Measurements from ENCODE around the gene MCCC1.
"Not testable (repeated sequence)": the region's sequence is repeated elsewhere in the genome, so short reads cannot be mapped to it uniquely, and the experiment has no call there.

Gene MCCC1

GRCh38 chr3:183101040-183101439 is 1.7 kb upstream of the MCCC1 start:
- not testable (repeated sequence) for DNase-seq

- DNase-seq: no peak
Measured at GRCh38 chr3:183100376-183100775, 1.1 kb upstream of the MCCC1 start.

GRCh38 chr3:183099838-183100204 is 525 bp upstream of the MCCC1 start:
- DNase-seq: no peak

DNA sequence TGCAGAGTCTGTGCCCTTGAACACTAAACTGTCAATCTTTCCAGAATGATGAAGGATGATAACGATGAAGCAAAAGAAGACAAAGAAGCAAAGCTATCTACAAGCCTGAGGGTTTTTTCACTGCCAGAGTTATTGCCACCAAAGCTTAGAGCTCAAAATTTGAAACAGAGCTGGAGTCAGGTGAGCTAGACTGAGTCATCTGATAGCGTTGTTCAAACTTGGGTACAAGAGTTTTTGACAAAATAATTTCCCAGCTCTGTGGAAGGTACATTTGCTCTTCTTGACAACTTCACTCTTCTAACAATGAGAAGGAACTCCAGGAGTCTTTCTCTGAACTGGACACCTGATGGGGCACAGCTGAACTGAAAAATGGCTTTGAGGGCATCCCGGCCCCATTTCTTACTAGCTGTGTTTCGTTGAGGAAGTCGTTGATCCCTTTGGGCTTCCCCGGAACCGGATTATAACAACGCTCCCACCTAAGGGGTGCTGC is 715 bp downstream of the MCCC1 start:
- no peak for DNase-seq

- DNase-seq: no peak
Measured at GRCh38 chr3:183094711-183095110, 4.6 kb downstream of the MCCC1 start.

GRCh38 chr3:183092256-183092655 is 7.0 kb downstream of the MCCC1 start:
- DNase-seq: no peak

- DNase-seq: no peak
Measured at GRCh38 chr3:183087184-183087583, 12.1 kb downstream of the MCCC1 start.

DNA sequence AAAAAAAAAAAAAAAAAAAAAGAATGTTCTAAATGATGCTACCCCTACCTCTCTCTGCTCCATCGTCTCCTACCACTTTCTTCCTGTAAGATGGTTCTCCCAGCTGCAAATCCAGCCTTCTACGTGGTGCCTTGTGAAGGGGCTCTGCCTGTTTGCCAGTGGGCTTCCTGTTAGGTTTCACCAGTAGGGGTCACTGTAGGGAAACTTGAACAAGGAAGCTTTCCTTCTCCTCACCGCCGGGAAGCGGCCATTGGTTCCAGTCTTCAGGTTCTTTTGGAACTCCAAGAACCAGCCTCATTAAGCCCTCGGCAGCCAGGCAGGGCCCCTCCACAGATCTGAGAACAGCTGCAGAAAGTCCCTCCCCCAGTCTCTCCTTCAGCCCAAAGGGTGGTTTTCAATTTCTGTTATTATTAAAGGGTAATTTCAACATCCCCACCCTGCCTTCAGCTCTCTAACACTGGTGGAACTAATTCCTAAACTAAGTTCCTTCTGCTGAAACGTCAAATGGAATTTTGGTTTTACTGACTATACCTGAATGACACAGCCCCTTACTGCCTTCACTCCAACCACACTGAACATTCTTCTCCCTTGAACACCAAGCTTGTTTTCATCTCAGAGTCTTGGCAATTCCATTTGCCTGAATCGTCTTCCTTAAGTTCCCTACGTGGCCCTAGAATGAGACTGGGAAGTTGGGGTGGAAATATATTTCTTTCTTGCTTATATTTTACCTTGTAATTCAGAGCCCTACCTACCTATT is 13.5 kb downstream of the MCCC1 start:
- no peak for DNase-seq

GRCh38 chr3:183082355-183082915 is 16.9 kb downstream of the MCCC1 start:
- no peak for DNase-seq

DNA sequence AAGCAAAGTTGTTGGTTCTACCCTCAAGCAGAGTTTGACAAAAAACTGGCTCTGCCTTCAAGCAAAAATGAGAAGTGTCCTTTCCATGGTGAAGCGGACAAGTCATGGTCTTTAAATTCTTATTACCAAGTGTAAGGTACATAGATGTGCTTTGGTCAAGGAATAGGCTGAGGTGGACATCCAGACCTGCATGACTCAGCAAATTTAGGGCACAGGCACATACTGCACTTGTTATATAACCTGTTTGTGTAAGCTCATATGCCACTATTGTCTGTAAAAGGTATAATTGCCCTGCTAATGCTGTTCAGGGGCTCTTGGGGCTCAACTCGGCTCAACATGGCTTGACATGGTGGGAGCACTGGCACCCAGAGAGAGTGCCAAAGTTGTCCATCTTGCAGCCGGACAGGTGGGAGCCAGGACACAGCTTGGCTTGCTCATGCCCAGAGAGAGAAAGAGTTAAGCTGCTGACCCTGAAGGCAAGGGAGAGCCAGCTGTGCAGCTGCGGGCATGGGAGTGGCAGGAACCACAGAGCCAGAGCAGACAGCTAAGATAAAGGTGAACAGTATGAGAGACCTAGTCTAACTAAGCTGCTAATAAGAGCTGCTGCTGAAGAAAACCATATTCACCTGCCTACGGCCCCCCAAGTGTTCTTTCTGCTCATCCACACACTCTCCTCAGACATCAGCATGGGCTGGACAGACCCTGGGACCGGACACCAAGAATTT is 17.7 kb downstream of the MCCC1 start:
- no peak for DNase-seq

GRCh38 chr3:183080628-183081027 is 18.7 kb downstream of the MCCC1 start:
- DNase-seq: no peak

GRCh38 chr3:183074881-183075280 is 24.4 kb downstream of the MCCC1 start:
- DNase-seq: no peak

- no peak for DNase-seq
Measured at GRCh38 chr3:183074261-183074660, 25.0 kb downstream of the MCCC1 start.

GRCh38 chr3:183073839-183074238 is 25.5 kb downstream of the MCCC1 start:
- DNase-seq: no peak

- no peak for DNase-seq
Measured at GRCh38 chr3:183070892-183071291, 28.4 kb downstream of the MCCC1 start.

GRCh38 chr3:183069086-183069485 is 30.2 kb downstream of the MCCC1 start:
- DNase-seq: no peak

DNA sequence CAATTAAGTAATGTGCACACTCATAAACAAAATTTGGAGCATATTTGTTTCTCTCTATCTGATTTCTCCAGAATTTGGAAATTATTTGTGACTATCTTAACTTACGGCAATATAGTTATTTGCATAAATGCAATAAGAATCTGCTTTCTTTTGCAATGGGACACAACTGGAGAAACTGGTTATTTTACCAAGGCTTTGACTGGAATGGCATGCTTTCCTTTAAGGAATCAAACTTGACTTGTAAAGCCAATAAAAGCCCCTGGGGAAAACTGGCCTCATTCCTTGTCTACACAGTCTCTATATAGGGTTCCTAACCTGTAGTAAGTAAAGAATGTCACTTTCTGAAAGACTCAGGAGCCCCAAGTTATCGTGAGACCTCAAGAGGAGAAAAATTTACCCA is 32.4 kb downstream of the MCCC1 start:
- not testable (repeated sequence) for DNase-seq

- DNase-seq: no peak
Measured at GRCh38 chr3:183064475-183064874, 34.8 kb downstream of the MCCC1 start.

GRCh38 chr3:183061391-183062172 is 37.7 kb downstream of the MCCC1 start:
- no peak for DNase-seq

DNA sequence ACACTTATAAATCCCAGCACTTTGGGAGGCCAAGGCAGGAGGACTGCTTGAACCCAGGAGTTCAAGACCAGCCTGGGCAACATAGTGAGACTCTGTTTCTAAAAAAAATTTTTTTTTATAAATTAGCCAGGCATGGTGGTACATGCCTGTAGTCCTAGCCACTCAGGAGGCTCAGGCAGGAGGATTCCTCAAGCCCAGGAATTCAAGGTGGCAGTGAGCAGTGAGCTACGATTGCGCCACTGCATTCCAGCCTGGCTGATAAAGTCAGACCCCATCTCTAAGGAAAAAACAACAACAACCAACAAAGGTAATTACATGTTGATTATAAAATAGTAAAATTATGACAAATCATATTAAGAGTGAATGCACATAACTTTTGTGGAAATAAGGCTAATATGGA is 40.9 kb downstream of the MCCC1 start:
- DNase-seq: no peak

GRCh38 chr3:183050706-183051105 is 48.6 kb downstream of the MCCC1 start:
- no peak for DNase-seq

GRCh38 chr3:183046883-183047282 is 52.4 kb downstream of the MCCC1 start:
- no peak for DNase-seq

DNA sequence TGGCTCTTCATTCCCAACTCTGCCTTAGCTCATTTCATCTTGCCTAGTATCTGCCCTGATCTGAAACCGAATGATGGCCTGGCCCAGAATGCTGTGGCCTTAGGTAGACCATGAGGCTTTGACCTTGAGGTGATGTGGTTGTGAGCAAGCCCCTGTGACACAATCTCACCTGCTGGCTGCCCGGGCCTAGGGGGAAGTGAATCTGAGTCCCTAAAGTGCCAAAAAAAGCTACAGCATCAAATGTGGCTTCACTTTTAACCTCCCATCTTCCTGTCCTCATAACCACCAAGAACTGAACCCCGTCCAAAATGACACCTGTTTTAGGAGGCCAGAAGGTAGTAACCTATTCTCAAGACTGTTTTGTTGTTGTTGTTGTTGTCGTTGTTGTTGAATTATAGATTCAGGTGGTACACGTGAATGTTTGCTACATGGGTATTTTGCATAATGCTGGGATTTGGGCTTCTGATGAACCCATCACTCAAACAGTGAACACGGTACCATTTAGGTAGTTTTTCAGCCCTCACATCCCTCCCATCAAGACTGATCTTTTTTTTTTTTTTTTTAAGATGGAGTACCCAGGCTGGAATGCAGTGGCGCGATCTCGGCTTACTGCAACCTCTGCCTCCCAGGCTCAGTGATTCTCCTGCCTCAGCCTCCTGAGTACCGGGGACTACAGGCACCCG is 54.6 kb downstream of the MCCC1 start:
- DNase-seq: no peak
